GM12874 (cell line): ENCODE results near the gene C3orf22.

Experiments
- TF ChIP-seq, protein P1 (sequence below): IDR thresholded peaks from 2 replicates; pipeline ENCODE4 v1.5.1; 2011; ENCODE audit warnings: low read depth, mild to moderate bottlenecking, control low read depth, low read length, moderate library complexity; ENCODE audit not compliant: insufficient read depth

The C3orf22 gene

DNA sequence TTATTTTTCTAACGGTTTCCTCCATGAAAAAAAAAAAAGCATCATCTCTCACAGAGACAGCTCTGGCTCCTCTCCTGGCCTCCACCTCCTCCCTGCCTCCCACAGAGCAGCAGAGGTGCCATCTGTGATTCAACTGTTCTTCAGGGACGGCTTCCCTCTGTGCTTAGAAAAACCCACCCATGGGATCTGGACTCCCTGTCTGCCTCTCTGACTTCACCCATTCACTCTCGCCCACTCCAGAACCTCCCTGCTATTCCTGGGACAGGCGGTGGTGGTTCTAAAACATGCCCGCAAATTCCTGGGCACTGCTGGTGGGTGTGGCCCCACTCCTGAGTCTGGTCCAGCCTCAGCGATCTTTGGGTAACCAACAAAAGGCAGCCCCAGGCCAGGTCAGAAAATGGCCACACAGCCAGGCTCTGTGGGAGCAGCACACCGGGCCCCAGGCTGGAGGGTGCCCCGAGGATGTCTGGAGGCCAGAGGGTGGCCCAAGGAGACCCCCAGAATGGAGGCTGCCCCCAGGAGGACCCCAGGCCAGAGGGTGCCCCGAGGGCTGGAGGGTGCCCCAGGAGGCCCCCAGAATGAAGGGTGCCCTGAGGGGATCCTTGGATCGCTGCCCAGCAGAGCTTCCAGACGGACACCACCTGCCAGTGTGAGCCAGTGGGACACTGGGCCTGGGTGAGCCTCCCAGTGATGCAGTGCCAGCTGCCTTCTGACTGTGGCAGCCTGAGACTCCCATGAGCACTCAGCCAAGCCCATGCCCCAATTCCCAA is 37.4 kb downstream of the C3orf22 start:
- TF ChIP-seq, protein P1, sequence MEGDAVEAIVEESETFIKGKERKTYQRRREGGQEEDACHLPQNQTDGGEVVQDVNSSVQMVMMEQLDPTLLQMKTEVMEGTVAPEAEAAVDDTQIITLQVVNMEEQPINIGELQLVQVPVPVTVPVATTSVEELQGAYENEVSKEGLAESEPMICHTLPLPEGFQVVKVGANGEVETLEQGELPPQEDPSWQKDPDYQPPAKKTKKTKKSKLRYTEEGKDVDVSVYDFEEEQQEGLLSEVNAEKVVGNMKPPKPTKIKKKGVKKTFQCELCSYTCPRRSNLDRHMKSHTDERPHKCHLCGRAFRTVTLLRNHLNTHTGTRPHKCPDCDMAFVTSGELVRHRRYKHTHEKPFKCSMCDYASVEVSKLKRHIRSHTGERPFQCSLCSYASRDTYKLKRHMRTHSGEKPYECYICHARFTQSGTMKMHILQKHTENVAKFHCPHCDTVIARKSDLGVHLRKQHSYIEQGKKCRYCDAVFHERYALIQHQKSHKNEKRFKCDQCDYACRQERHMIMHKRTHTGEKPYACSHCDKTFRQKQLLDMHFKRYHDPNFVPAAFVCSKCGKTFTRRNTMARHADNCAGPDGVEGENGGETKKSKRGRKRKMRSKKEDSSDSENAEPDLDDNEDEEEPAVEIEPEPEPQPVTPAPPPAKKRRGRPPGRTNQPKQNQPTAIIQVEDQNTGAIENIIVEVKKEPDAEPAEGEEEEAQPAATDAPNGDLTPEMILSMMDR = no peak

DNA sequence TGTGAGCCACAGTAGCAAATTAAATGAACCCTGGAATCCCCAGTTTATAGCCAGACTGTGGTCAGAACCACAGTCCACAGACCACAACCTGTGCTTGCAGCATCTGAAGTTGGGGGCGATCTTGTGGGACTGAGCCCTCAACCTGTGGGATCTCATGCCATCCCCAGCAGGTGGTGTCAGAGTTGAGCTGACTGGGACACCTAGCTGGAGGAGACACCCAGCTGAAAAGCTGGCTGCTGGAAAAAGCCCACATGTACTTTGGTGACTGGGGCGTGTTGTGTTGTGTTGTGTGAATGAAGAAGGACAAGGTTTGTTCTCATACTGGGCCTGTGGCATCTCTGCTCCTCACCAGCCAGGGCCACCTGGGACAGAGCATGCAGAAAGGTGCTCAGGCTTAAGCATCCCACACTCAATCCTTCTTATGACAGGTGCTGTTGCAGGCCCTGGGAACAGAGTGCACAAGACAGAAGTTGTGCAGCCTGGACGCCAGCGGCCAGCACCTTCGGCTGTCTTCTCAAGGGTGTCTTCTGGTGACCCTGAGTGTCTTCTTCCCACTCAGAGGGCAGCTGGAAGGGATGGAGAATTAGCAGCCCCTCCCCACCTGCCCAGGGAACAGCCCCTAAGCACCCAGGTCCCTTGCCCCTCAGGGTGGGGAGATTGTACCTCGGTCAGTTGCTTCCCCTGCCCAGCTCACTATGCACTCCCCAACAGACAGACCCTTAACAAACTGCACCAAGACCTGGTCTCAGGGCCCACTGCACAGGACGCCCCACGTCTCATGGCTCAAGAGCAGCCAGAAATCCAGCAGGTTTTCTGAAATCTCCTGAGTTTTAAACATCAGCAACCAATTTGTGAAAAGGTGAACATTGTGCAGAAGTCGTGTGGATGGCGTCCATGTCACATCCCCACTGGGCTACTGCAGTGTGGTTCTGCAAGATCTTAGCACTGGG is 39.0 kb downstream of the C3orf22 start:
- TF ChIP-seq, protein P1 = no peak

DNA sequence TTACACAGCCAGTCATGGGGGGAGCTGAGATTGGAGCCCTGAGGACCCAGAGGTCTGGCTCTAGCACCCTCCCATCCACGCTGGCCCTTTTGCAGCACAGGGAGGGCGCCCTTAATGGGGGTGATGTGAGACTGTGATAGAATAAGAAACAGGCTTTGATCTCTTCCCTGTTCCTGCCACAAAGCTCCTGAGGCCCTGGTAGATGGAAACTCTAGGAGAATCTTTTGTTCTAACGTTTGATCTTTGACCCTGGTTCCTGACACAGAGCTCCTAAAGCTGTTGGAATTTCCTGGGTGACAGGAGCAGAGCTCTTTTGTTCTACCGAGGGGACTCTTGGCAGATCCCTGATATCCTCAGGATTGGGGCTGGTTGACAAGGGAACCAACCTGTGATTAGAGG is 40.0 kb downstream of the C3orf22 start:
- TF ChIP-seq, protein P1 = no peak

DNA sequence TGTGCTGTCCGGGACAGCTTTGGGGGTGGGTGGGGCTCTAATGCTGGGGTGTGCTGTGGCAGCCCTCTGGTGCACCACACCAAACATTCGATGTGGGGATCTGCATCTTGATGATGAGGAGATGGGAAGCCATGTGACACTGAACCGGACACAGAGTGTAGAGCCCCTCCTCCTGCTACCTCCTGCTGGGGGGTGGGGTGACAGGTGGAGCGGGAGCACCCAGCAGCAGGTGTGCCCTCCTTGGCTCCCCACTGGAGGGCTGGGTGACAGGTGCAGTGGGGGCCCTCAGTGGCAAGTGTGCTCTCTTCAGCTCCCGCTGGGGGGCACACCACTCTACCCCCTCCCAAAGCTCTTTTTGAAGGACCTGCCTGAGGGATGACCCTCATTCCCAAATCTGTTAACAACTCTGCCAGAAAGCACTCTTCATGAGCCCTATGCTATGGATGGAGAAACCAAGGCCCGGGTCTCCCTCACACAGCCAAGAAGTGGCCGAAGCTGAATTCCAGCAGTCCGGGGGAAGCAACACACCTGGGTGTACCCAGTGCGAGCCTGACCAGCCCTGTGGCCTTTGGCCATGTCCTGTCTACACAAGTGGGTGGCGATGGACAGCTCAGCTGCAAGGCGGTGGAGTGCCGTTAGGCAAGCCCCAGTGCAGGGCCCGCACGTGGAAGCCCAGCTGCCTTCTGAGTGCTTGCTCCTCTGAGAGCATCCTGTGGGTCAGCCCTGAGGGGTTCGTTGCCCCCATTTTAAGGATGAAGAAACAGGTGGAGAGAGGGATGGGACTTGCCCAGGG is 40.5 kb downstream of the C3orf22 start:
- TF ChIP-seq, protein P1 = no peak

DNA sequence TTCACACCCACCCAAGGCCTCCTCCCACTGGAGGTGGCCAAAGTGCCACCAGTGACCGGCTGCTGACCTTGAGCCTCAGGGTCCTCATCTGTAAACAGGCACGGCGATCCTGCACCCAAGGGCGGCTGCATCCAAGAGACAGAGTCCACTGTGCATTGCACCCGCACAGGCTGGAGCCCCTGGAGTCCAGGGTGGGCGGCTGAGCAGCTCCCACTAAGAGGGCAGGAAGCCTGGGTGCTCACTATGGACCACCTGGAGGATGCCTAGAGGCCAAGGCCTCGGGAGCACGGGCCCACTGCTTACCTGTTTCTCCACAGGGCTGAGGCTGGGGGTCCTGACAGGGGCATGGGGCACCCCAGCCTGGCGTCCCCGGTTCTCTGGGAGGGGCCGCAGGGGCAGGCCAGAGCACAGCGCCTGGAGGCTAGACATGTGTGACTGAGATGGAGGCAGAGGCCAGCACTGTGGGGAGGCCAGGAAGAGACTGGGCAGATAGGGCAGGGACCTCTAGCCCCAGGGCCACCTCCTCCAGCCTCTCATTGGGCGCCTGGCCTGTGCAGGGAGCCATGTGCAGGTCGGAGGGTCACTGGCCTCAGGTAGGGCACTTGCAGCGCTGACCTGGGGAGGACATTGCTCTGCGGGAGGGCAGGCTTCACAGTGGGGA is 41.3 kb downstream of the C3orf22 start, which contains the start of gene UROC1:
Gene UROC1, minus strand, starts transcription at position 483 of the 661 bp plus-strand sequence. Its CDS starts 54 bp downstream, at position 429.
- TF ChIP-seq, protein P1 = no peak

DNA sequence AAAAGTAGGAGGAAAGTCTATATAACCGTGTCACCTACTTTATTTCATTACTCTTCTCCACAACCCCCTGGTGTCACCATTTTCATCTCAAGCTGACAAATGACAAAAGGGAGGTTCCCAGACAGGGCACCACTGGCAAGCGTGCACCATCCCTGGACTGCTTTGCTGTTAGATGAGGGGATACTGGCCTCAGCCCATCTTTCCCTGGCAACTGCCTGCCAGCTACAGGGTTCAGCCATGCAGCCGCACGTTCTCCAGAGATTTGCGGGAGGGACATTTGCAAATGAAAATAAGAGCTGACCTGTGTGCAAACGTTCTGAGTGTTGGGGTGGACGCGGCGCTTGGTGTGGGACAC is 41.8 kb downstream of the C3orf22 start:
- TF ChIP-seq, protein P1 = no peak
